Osteocyte (in vitro differentiated cells): ENCODE measurements around the gene NCBP1. TPM values are rescaled to one million over a fixed set of nuclear protein-coding genes. Genes with fewer than 3 reads are reported as not detected.
"Not testable (repeated sequence)": the region's sequence is repeated elsewhere in the genome, so short reads cannot be mapped to it uniquely, and the experiment has no call there.

Source experiments
- DNase-seq: peaks from one replicate; pipeline ENCODE4 v3.0.0; 2021; ENCODE audit warnings: mixed read lengths; ENCODE audit not compliant: unreplicated experiment; ENCODE audit errors: extremely low spot score
- H3K27ac Mint-ChIP-seq: one replicate; pipeline ENCODE4 v1.8.0; 2021; ENCODE audit warnings: mild to moderate bottlenecking, mixed read lengths; ENCODE audit not compliant: unreplicated experiment
- H3K27me3 Mint-ChIP-seq: one replicate; pipeline ENCODE4 v1.8.0; 2021; ENCODE audit warnings: mixed read lengths; ENCODE audit not compliant: unreplicated experiment
- H3K36me3 Mint-ChIP-seq: one replicate; pipeline ENCODE4 v1.8.0; 2021; ENCODE audit warnings: mixed read lengths; ENCODE audit not compliant: unreplicated experiment
- H3K4me1 Mint-ChIP-seq: one replicate; pipeline ENCODE4 v1.8.0; 2021; ENCODE audit warnings: mixed read lengths; ENCODE audit not compliant: unreplicated experiment
- H3K4me3 Mint-ChIP-seq: one replicate; pipeline ENCODE4 v1.8.0; 2021; ENCODE audit warnings: mild to moderate bottlenecking, moderate library complexity, mixed read lengths; ENCODE audit not compliant: unreplicated experiment
- H3K9me3 Mint-ChIP-seq: one replicate; pipeline ENCODE4 v1.8.0; 2021; ENCODE audit warnings: mixed read lengths; ENCODE audit not compliant: unreplicated experiment
- CTCF ChIP-seq: fragments of 200-600 bp; sonication (generic); IDR thresholded peaks from 2 replicates; pipeline ENCODE4 v1.5.0; 2021; ENCODE audit warnings: antibody characterized with exemption, mild to moderate bottlenecking, moderate library complexity
- total RNA-seq: library from RNA; stranded (reverse); gene quantifications from 2 replicates; pipeline ENCODE4 v1.2.1, GENCODE V29; 2021

NCBP1 gene
- total RNA-seq, 1 donor from 2014 or later, result 42.2 TPM

GRCh38 chr9:97696803-97697601 is 63.4 kb downstream of the NCBP1 start, which contains the start of gene XPA:
Gene XPA (minus strand): TSS chr9:97697340. CDS start chr9:97697292, 48 bp downstream.
- Mint-ChIP-seq H3K27ac (peak within 1 kb of the TSS; percentile 94), H3K27me3 (no peaks in the 10 kb centered on the region), H3K4me3 (peak within 1 kb of the TSS; percentile 93), H3K9me3 (no peaks in the 10 kb centered on the region), H3K4me1 (peaks cover 35% of the 10 kb centered on the region), H3K36me3 (peaks cover 3% of the 10 kb centered on the region)
- DNase-seq, result peak; percentile 99
- no peak for TF ChIP-seq CTCF

DNA sequence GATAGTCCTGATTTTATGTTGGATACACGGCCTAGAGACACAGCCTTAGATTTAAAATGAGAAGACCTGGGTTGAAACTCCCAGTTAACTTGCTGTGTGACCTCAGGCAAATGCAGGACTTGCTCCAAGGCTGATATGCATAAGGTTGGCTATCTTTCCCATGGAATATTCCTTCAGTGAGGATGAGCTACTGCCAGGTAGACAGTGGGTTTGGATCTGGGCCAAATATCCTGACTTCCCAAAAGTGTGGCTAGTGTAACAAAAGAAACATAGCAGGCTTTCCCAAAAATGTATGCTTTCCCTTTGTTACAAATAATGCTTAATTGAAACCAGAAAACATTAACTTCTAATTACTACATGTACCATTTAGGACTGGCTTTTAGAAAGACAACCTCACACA is 64.2 kb downstream of the NCBP1 start:
- H3K4me3 Mint-ChIP-seq, result peak overlapping the region; percentile 93
- no peaks in the 10 kb centered on the region for H3K27me3 Mint-ChIP-seq

DNA sequence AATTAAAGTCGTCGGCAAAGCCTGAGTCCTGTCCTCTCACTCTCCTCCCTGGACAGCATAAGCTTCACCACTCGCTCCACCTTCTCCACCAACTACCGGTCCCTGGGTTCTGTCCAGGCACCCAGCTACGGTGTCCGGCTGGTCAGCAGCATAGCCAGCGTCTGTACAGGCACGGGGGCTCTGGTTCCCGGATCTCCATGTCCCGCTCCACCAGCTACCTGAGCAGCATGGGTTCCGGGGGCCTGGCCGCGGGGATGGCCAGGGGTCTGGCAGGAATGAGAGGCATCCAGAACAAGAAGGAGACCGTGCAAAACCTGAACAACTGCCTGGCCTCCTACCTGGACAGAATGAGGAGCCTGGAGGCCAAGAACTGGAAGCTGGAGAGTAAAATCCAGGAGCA is 65.2 kb downstream of the NCBP1 start:
- Mint-ChIP-seq H3K27me3 (no peaks in the 10 kb centered on the region), H3K4me3 (no peak overlapping the region), H3K4me1 (peaks cover 36% of the 10 kb centered on the region), H3K27ac (no peak overlapping the region), H3K36me3 (no peaks in the 10 kb centered on the region), H3K9me3 (no peaks in the 10 kb centered on the region)
- TF ChIP-seq CTCF, result no peak
- DNase-seq, result no peak

More for the DNA sequence above, 64.2 kb downstream of the NCBP1 start:
- Mint-ChIP-seq H3K4me1 (peaks cover 35% of the 10 kb centered on the region), H3K36me3 (no peaks in the 10 kb centered on the region), H3K27ac (no peak overlapping the region), H3K9me3 (no peaks in the 10 kb centered on the region)
- TF ChIP-seq CTCF, result no peak
- no peak for DNase-seq

GRCh38 chr9:97699281-97699680 is 65.7 kb downstream of the NCBP1 start:
- H3K4me3 Mint-ChIP-seq, DNase-seq, H3K9me3 Mint-ChIP-seq, H3K27ac Mint-ChIP-seq, H3K27me3 Mint-ChIP-seq, H3K36me3 Mint-ChIP-seq: not testable (repeated sequence)
- peaks cover 35% of the 10 kb centered on the region for H3K4me1 Mint-ChIP-seq

DNA sequence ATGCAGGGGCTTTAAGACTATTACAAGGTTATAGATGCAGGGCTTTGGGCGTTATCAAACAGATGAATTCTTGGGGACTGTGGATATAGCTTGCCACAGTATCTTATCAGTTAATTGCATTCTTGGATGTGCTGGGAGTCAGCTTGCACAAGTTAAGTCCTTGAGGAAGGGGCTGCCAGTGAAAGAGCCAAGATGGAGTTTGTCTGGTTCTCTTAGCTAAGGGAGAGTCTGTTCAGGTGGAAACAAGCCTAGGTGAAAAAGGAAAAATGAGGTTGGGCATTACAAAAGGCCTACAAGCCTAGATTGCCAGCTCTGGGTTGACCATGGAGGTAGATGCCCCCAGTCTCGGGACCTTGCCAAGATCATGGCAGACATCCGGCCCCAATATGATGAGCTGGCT is 66.2 kb downstream of the NCBP1 start:
- H3K4me3 Mint-ChIP-seq, H3K36me3 Mint-ChIP-seq, H3K27ac Mint-ChIP-seq, H3K27me3 Mint-ChIP-seq, DNase-seq, H3K9me3 Mint-ChIP-seq: not testable (repeated sequence)
- H3K4me1 Mint-ChIP-seq, result peaks cover 30% of the 10 kb centered on the region
